MM.1S (cell line): ENCODE measurements around the gene STK39.

ENCODE experiments used
- EZH2 ChIP-seq: fragments of 300-600 bp; sonication (generic); optimal IDR thresholded peaks from 2 replicates; pipeline ENCODE3; 2017; ENCODE audit warnings: low read depth, mild to moderate bottlenecking, antibody characterized with exemption, low read length, mixed read lengths
- TF ChIP-seq, protein P1 (sequence below): fragments of 300-600 bp; sonication (generic); IDR thresholded peaks from 2 replicates; pipeline ENCODE4 v1.5.1; 2016; ENCODE audit warnings: antibody characterized with exemption, low read length, mixed read lengths

DNA sequence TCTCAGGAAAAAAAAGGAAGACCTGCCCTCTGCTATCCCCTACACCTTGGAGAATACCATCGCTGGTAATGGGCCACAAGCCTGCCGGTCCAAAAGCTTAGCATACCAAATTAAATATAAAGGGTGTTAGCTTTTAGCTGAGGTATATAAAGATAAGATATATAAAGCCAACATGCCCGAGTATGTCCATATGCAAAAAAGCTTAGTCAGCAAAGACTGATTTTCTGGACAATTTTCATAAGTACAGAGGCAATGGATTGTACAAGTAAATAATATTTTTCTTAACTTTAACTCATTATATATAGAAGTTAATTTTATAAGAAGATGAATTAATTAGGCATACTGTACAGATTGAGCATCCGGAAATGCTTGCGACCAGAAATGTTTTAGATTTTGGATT is 106.5 kb downstream of the STK39 start:
- no peak for TF ChIP-seq EZH2
- TF ChIP-seq, protein P1, sequence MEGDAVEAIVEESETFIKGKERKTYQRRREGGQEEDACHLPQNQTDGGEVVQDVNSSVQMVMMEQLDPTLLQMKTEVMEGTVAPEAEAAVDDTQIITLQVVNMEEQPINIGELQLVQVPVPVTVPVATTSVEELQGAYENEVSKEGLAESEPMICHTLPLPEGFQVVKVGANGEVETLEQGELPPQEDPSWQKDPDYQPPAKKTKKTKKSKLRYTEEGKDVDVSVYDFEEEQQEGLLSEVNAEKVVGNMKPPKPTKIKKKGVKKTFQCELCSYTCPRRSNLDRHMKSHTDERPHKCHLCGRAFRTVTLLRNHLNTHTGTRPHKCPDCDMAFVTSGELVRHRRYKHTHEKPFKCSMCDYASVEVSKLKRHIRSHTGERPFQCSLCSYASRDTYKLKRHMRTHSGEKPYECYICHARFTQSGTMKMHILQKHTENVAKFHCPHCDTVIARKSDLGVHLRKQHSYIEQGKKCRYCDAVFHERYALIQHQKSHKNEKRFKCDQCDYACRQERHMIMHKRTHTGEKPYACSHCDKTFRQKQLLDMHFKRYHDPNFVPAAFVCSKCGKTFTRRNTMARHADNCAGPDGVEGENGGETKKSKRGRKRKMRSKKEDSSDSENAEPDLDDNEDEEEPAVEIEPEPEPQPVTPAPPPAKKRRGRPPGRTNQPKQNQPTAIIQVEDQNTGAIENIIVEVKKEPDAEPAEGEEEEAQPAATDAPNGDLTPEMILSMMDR: no peak
